ENCODE measurements around the gene PPP4R3A.

The PPP4R3A gene

DNA sequence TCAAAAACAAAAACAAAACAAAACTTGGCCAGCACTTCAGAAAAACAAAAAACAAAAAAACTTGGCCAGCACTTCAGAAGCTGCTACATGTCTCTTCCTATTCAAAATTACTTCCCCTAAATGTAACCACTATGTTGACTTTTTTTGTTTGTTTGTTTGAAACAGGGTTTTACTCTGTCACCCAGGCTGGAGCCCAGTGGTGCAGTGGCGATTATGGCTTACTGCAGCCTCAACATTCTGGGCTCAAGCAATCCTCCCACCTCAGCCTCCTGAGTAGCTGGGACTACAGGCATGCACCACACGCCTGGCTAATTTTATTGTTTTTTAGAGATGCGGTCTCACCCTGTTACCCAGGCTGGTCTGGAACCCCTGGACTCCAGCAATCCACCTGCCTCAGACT, 38.0 kb upstream of the PPP4R3A start:
- TF ChIP-seq RAD21 (IDR thresholded peaks at IDR 0.05; ENCODE audit: low read depth), result no peak
- no peak for TF ChIP-seq TAF1 (IDR thresholded peaks at IDR 0.05; ENCODE audit: low read depth)
- TF ChIP-seq, protein P1, sequence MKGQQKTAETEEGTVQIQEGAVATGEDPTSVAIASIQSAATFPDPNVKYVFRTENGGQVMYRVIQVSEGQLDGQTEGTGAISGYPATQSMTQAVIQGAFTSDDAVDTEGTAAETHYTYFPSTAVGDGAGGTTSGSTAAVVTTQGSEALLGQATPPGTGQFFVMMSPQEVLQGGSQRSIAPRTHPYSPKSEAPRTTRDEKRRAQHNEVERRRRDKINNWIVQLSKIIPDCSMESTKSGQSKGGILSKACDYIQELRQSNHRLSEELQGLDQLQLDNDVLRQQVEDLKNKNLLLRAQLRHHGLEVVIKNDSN (IDR thresholded peaks at IDR 0.05), result no peak
- TF ChIP-seq, protein P2, sequence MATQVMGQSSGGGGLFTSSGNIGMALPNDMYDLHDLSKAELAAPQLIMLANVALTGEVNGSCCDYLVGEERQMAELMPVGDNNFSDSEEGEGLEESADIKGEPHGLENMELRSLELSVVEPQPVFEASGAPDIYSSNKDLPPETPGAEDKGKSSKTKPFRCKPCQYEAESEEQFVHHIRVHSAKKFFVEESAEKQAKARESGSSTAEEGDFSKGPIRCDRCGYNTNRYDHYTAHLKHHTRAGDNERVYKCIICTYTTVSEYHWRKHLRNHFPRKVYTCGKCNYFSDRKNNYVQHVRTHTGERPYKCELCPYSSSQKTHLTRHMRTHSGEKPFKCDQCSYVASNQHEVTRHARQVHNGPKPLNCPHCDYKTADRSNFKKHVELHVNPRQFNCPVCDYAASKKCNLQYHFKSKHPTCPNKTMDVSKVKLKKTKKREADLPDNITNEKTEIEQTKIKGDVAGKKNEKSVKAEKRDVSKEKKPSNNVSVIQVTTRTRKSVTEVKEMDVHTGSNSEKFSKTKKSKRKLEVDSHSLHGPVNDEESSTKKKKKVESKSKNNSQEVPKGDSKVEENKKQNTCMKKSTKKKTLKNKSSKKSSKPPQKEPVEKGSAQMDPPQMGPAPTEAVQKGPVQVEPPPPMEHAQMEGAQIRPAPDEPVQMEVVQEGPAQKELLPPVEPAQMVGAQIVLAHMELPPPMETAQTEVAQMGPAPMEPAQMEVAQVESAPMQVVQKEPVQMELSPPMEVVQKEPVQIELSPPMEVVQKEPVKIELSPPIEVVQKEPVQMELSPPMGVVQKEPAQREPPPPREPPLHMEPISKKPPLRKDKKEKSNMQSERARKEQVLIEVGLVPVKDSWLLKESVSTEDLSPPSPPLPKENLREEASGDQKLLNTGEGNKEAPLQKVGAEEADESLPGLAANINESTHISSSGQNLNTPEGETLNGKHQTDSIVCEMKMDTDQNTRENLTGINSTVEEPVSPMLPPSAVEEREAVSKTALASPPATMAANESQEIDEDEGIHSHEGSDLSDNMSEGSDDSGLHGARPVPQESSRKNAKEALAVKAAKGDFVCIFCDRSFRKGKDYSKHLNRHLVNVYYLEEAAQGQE (IDR thresholded peaks at IDR 0.05; ENCODE audit: low read depth), result no peak
- no peak for TF ChIP-seq ZBTB7A (IDR thresholded peaks at IDR 0.05; ENCODE audit: low read depth)
- TF ChIP-seq, protein P3, sequence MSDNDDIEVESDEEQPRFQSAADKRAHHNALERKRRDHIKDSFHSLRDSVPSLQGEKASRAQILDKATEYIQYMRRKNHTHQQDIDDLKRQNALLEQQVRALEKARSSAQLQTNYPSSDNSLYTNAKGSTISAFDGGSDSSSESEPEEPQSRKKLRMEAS (IDR thresholded peaks at IDR 0.05), result no peak

DNA sequence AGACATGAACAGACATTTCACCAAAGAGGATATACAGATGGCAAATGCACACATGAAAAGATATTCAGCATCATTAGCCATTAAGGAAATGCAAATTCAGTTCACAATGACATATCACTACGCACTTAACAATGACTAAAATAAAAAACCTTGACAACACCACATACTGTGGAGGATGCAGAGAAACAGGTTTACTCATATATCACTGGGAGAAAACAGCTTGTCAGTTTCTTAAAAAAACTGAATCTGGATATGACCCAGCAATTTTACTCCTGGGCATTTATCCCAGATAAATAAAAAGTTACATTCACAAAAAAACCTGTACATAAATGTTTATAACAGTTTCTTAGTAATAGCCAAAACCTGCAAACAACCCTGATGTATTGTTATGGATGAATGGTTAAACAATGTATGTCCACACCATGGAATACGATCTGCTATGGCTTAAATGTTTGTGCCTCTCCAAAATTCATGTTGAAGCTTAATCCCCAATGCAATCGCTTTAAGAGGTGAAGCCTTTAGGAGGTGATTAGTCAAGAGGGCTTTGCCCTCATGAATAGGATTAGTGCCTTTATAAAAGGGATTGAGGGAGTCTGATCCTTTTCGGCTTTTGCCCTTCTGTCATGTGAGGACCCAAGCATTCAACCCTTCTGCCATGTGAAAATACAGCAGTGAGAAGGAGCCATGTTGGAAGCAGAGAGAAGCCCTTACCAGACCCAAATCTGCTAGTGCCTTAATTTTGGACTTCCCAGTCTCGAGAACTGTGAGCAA, 36.0 kb upstream of the PPP4R3A start:
- TF ChIP-seq TCF12 (IDR thresholded peaks at IDR 0.05; ENCODE audit: low read depth), result no peak
- TF ChIP-seq RAD21 (IDR thresholded peaks at IDR 0.05; ENCODE audit: low read depth), result no peak
- no peak for TF ChIP-seq FOXM1 (IDR thresholded peaks at IDR 0.05; ENCODE audit: borderline replicate concordance, low read depth)
- no peak for TF ChIP-seq ZBTB7A (IDR thresholded peaks at IDR 0.05; ENCODE audit: low read depth)
- no peak for TF ChIP-seq TEAD4 (IDR thresholded peaks at IDR 0.05)
- TF ChIP-seq CEBPB (IDR thresholded peaks at IDR 0.05), result no peak
- no peak for TF ChIP-seq TAF1 (IDR thresholded peaks at IDR 0.05; ENCODE audit: low read depth)
- TF ChIP-seq, protein P3 (IDR thresholded peaks at IDR 0.05), result no peak
- TF ChIP-seq, protein P1 (IDR thresholded peaks at IDR 0.05), result no peak
- TF ChIP-seq EP300 (IDR thresholded peaks at IDR 0.05; ENCODE audit: borderline replicate concordance), result no peak
- TF ChIP-seq, protein P2 (IDR thresholded peaks at IDR 0.05; ENCODE audit: low read depth), result no peak
- TF ChIP-seq EGR1 (IDR thresholded peaks at IDR 0.05), result no peak
- no peak for TF ChIP-seq YY1 (IDR thresholded peaks at IDR 0.05; ENCODE audit: low read depth)
- no peak for TF ChIP-seq NFIC (IDR thresholded peaks at IDR 0.05)
- TF ChIP-seq CREB1 (IDR thresholded peaks at IDR 0.05; ENCODE audit: low read depth), result no peak

DNA sequence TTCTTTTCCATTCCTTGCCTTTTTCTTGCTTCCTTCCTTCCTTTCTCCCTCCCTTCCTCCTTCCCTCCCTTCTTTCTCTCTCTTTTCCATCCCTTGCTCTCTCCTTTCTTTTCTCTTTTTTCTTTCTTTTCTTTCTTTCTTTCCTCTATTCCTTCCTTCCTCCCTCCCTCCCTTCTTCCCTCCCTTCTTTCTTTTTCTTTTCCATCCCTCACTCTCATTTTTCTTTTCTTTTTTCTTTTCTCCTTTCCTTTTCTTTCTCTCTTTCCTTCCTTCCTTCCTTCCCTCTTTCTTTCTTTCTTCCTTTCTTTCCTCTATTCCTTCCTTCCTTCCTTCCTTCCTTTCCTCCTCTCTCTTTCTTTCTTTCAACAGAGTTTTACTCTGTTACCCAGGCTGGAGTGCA, 35.1 kb upstream of the PPP4R3A start:
- no peak for TF ChIP-seq EGR1 (IDR thresholded peaks at IDR 0.05)
- no peak for TF ChIP-seq FOXM1 (IDR thresholded peaks at IDR 0.05; ENCODE audit: borderline replicate concordance, low read depth)
- no peak for TF ChIP-seq CREB1 (IDR thresholded peaks at IDR 0.05; ENCODE audit: low read depth)
- TF ChIP-seq EP300 (IDR thresholded peaks at IDR 0.05; ENCODE audit: borderline replicate concordance), result no peak

DNA sequence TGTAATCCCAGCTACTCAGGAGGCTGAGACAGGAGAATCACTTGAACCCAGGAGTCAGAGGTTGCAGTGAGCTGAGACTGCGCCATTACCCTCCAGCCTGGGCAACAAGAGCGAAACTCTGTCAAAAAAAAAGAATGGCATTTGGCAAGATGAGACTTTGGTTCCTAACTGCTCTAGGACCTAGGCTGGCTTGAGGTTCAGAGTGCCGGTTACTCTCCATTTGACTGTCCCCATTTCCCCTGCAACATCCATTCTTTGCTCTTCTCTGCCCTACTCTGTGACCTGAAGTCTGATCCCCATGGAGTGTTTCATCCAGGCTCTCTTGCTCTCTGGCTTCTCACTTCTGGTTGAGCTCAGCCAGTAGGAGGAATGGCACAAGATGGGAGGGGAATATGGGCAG, 26.2 kb upstream of the PPP4R3A start:
- TF ChIP-seq CREB1 (IDR thresholded peaks at IDR 0.05; ENCODE audit: low read depth) (no peak), TEAD4 (IDR thresholded peaks at IDR 0.05) (no peak), NFIC (IDR thresholded peaks at IDR 0.05) (no peak), YY1 (IDR thresholded peaks at IDR 0.05; ENCODE audit: low read depth) (no peak), EGR1 (IDR thresholded peaks at IDR 0.05) (no peak), ZBTB7A (IDR thresholded peaks at IDR 0.05; ENCODE audit: low read depth) (no peak)
- TF ChIP-seq, protein P1 (IDR thresholded peaks at IDR 0.05), result no peak

DNA sequence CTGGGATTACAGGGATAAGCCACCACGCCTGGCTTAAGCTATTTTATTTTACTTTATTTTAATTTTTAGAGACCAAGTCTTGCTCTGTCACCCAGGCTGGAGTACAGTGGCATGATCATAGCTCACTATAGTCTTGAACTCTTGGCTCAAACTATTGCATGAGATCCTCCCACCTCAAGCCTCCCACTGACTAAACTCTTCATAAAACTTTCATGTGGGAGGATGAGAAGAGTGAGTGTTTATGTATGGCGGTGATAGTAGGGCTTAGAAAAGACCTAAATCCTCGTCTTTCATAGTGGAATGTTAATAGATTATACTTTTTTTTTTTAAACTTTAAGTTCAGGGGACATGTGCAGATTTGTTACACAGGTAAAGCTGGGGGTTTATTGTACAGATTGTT, 23.5 kb upstream of the PPP4R3A start:
- TF ChIP-seq, protein P1 (IDR thresholded peaks at IDR 0.05), result no peak
- no peak for TF ChIP-seq TEAD4 (IDR thresholded peaks at IDR 0.05)
- no peak for TF ChIP-seq EGR1 (IDR thresholded peaks at IDR 0.05)
- no peak for TF ChIP-seq TCF12 (IDR thresholded peaks at IDR 0.05; ENCODE audit: low read depth)
- no peak for TF ChIP-seq YY1 (IDR thresholded peaks at IDR 0.05; ENCODE audit: low read depth)
- no peak for TF ChIP-seq CREB1 (IDR thresholded peaks at IDR 0.05; ENCODE audit: low read depth)
- no peak for TF ChIP-seq RAD21 (IDR thresholded peaks at IDR 0.05; ENCODE audit: low read depth)
- TF ChIP-seq ZBTB7A (IDR thresholded peaks at IDR 0.05; ENCODE audit: low read depth), result no peak
- no peak for TF ChIP-seq TAF1 (IDR thresholded peaks at IDR 0.05; ENCODE audit: low read depth)
- TF ChIP-seq, protein P3 (IDR thresholded peaks at IDR 0.05), result no peak
- TF ChIP-seq EP300 (IDR thresholded peaks at IDR 0.05; ENCODE audit: borderline replicate concordance), result no peak
- TF ChIP-seq, protein P2 (IDR thresholded peaks at IDR 0.05; ENCODE audit: low read depth), result no peak
- no peak for TF ChIP-seq FOXM1 (IDR thresholded peaks at IDR 0.05; ENCODE audit: borderline replicate concordance, low read depth)
- no peak for TF ChIP-seq CEBPB (IDR thresholded peaks at IDR 0.05)
- TF ChIP-seq NFIC (IDR thresholded peaks at IDR 0.05), result no peak
